Rectal smooth muscle tissue (tissue), 1 donor: ENCODE results near the gene MAML1.

Experiments
- H3K27ac ChIP-seq: one replicate; pipeline ENCODE4 v1.7.0; 2013; ENCODE audit warnings: low read depth, low read length, inconsistent platforms
- H3K27me3 ChIP-seq: one replicate; pipeline ENCODE4 v1.7.0; 2013; ENCODE audit warnings: low read length; ENCODE audit not compliant: control insufficient read depth, insufficient read depth
- H3K36me3 ChIP-seq: one replicate; pipeline ENCODE4 v1.7.0; 2013; ENCODE audit warnings: low read length; ENCODE audit not compliant: control insufficient read depth, insufficient read depth
- H3K4me1 ChIP-seq: one replicate; pipeline ENCODE4 v1.7.0; 2013; ENCODE audit warnings: low read length; ENCODE audit not compliant: control insufficient read depth, insufficient read depth
- H3K4me3 ChIP-seq: one replicate; pipeline ENCODE4 v1.7.0; 2013; ENCODE audit warnings: low read length
- H3K9ac ChIP-seq: one replicate; pipeline ENCODE4 v1.7.0; 2013; ENCODE audit warnings: low read length

MAML1 gene

DNA sequence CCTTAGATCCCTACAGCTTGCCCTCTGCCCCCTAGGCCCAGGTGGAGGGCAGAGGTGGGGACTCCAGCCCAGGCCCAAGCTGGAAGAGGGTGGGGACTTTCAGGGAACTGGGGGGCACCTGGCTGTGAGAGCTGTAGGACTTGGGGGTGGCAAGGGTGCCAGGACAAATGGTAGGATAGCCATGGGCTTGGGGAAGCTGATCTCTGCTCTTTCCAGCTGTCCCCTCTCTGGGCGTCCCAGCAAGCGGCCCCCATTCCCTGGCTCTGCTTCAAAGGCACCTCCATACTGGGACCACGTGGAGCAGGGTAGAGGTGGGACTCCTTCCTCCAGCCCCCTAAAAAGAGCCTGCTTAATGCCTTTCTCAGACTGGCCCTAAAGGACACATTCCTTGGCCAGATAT is 61.5 kb downstream of the MAML1 start:
- Histone ChIP-seq H3K36me3 (peaks cover 22% of the 10 kb centered on the region), H3K27me3 (no peaks in the 10 kb centered on the region), H3K9ac (no peak overlapping the region), H3K4me3 (peak overlapping the region; percentile 67), H3K4me1 (no peaks in the 10 kb centered on the region), H3K27ac (no peak overlapping the region)

DNA sequence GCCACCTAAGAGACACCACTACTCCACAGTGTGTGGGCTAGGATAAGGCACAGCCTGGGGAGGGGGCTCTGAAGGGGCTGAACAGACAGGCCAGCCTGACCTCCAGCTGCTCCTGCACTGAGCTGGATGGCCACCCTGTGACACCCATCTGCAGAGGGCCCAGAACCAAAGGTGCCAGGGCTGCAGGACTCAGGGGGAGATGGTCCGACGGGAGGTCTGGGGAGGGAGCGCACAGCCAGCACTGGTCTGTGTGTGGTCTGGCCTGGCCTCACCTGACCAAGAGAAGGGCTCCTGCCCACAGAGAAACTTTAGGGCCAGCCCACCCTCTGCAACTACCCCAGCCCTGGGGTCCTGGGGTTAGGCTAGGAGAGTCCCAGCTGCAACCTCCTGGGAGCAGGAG is 62.0 kb downstream of the MAML1 start:
- Histone ChIP-seq H3K36me3 (peaks cover 25% of the 10 kb centered on the region), H3K27me3 (no peaks in the 10 kb centered on the region), H3K9ac (no peak overlapping the region), H3K27ac (no peak overlapping the region), H3K4me3 (peak overlapping the region; percentile 67), H3K4me1 (no peaks in the 10 kb centered on the region)

DNA sequence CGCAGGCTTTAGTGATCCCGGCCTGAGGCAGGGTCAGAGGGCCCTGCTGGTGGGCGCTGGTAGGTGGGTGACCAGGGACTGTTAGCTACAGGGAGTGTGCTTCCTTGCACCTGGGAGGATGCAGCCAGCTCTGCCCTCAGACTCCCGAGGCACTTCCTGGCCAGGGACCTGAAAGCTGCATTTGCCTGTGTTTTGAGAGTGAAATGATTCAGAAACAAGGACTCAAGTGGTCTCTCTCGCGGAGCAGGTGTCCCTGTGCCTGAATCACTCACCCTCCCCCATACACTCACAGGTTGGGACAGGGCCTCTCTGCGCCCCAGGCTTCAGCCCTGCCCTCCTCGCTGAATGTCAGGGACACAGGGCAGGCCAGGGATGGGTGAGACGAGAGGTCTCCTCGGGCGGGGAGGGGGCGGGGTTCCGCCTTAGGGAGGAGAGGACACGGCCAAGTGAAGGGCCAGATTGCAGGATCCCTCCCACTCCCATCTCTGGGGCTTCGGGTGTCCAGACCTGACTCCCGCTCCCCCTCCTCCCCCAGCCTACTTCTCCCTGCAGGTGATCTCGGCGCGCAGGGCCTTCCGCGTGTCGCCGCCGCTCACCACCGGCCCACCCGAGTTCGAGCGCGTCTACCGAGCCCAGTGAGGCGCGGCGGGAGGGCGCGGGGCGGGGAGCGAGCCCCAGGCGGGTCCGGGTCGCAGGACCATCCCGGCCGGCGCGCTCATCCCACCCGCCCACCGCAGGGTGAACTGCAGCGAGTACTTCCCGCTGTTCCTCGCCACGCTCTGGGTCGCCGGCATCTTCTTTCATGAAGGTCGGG is 62.6 kb downstream of the MAML1 start:
- Histone ChIP-seq H3K4me3 (peak overlapping the region; percentile 67), H3K27ac (no peak overlapping the region), H3K9ac (peak overlapping the region; percentile 21), H3K27me3 (no peaks in the 10 kb centered on the region), H3K4me1 (no peaks in the 10 kb centered on the region), H3K36me3 (peaks cover 25% of the 10 kb centered on the region)

DNA sequence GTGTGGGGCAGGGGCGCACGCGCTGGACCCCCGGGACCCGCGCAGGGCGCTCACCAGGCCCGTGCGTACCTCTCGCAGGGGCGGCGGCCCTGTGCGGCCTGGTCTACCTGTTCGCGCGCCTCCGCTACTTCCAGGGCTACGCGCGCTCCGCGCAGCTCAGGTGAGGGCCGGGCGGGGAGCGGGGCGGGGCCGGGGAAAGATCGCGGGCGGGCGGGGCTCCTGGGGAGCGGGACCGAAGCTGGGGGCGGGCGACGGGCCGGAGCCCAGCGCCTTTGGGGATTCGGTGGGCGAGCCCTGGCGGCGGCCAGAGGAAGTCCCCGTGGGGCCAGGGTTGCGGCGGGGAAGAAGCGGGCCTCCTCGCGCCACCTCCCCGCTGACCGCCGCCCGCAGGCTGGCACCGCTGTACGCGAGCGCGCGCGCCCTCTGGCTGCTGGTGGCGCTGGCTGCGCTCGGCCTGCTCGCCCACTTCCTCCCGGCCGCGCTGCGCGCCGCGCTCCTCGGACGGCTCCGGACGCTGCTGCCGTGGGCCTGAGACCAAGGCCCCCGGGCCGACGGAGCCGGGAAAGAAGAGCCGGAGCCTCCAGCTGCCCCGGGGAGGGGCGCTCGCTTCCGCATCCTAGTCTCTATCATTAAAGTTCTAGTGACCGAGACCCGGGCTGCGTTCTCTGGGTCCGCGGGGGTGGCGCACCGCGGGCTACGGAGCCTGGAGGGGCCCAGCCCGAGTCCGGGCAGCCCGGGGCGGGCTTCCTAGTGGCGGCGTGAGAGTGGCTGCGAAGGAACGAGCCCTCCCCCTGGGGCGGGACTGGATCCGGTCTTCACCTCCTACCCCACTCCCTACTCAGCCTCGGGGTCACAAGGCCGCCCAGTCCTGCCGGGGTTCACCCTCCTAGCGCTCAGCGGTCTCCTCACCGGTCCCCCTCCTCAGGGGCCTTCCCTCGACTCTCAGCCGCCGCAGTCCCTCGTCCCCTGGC is 63.5 kb downstream of the MAML1 start:
- peak overlapping the region; percentile 51 for H3K9ac ChIP-seq
- H3K4me1 ChIP-seq = no peaks in the 10 kb centered on the region
- H3K27ac ChIP-seq = peak overlapping the region; percentile 43
- H3K27me3 ChIP-seq = no peaks in the 10 kb centered on the region
- peak overlapping the region; percentile 67 for H3K4me3 ChIP-seq
- H3K36me3 ChIP-seq = peaks cover 25% of the 10 kb centered on the region

DNA sequence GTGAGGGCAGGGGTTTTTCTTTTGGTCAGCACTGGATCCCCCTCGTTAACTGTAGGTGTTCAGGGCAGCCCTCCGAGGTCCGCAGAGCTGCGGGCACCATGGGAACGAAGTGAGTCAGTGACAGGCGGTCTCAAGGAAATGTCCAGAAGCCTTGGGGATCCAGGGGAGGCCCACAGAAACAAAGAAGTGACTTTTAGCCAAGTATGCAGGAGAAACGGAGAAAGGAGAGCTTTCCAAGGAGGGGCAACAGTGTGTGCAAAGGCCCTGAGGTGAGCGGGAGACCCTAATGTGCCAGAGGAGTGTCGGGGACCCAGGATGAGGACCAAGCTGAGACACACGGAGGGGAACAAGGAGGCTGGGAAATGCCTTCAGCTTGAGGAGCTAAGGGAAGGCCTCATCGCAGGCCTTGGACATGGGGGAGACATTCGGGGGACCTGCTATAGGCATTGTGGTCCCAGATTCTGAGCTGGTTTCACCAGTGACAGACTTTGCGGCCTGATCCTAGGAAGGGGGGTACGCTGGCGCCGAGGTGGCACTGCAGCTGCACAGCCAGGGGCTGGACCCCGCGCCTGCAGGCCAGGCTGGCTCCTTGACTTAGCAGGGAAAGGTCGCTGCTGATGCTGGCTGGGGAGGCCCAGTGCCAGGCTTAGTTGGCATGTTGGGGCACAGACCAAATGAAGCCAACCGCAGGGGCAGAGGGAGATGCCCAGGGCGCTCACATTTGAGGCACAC is 64.4 kb downstream of the MAML1 start:
- no peak overlapping the region for H3K9ac ChIP-seq
- H3K4me1 ChIP-seq = no peaks in the 10 kb centered on the region
- peaks cover 25% of the 10 kb centered on the region for H3K36me3 ChIP-seq
- H3K27ac ChIP-seq = peak overlapping the region; percentile 43
- H3K27me3 ChIP-seq = no peaks in the 10 kb centered on the region
- H3K4me3 ChIP-seq = peak overlapping the region; percentile 61

DNA sequence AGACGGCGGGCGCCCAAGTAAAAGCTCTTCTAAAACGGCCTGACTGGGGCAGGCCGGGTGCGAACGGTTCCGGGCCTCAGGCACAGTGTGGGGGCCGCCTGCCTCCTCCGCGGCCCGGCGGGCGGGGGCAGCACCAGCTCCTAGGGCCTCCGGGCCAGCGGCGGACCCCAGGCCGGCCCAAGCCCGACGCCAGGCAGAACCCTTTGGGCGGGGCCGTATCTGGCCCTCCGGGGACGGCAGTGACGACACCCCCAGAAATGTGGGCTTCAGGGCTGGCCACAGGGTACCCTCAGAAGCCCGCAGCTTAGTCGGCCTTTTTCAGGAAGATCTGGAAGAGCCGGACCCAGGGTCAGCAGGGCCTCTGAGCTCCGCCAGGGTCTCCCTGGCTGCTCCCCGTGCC is 65.1 kb downstream of the MAML1 start:
- no peak overlapping the region for H3K4me3 ChIP-seq
- H3K27ac ChIP-seq = no peak overlapping the region
- H3K27me3 ChIP-seq = no peaks in the 10 kb centered on the region
- peaks cover 23% of the 10 kb centered on the region for H3K36me3 ChIP-seq
- no peaks in the 10 kb centered on the region for H3K4me1 ChIP-seq
- H3K9ac ChIP-seq = no peak overlapping the region

DNA sequence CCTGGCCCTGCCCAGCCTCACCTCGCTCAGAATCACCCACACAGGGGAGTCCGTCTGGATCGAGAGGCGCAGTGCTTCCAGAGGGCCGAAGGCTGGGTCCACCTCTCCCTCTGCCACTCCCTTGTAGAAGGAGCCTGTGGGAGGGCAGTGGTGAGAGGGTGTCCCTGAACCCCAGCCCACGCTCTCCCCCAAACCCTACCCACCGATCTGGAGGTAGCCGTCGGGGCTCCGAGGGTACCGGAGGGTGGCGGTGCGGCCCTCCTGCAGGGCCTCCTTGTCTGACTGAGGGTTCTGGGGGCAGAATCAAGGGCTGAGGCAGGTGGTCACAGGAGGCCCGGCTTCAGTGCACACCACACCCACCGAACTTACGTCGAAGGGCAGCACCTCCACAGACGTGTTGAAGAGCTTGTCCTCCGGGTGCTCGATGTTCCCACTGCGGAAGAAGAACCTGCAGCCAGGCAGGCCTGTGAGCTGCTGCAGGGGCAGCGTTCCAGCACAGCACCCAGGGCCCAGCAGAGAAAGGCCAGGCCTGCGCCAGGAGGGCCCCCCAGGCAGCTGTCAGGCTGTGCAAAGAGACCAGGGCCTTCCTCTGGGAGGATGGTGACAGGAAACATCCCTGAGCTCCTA is 65.6 kb downstream of the MAML1 start:
- Histone ChIP-seq H3K36me3 (peaks cover 23% of the 10 kb centered on the region), H3K27me3 (no peaks in the 10 kb centered on the region), H3K4me1 (no peaks in the 10 kb centered on the region), H3K9ac (no peak overlapping the region), H3K4me3 (no peak overlapping the region), H3K27ac (no peak overlapping the region)

DNA sequence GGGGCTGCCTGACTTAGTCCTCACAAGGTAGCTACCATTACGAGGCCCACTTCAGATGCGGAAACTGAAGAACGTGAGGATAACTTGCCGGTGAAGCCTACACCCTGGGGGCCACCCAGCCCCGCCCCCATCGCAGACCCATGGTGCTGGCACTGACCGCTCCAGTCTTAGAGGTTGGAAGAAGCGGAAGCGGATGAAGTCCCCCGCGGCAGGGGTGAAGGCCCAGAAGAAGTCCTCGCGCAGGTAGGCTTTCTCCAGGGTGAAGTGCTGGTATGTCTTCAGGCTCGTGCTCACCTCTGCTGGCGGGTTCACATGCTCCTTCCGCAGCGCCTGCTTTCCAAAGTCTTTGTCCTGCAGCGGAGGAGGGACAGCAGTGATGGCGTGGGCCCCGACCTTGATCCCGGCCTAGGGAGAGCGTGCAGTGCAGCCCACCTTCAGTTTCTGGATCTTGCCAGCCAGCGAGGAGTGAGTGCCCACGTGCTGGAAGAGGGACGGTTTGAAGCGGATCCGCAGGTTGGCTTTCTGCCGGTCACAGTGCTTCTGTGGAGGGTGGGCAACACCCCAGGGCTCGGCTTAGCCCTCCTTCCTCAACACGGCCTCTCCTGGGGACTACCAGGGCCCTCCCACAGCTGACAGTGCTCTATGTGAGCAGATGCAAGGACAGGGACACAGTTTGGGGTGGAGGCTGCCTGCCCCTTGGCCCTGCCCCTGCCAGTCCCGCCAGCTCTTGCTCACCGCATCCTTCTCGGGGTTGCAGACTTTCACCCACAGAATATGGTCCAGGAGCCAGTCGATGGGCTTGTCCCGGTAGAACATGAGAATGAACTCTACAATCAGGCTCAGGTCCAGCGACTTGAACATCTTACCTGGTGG is 66.4 kb downstream of the MAML1 start:
- H3K36me3 ChIP-seq = peaks cover 23% of the 10 kb centered on the region
- H3K4me3 ChIP-seq = no peak overlapping the region
- no peaks in the 10 kb centered on the region for H3K4me1 ChIP-seq
- H3K27me3 ChIP-seq = no peaks in the 10 kb centered on the region
- no peak overlapping the region for H3K27ac ChIP-seq
- no peak overlapping the region for H3K9ac ChIP-seq

DNA sequence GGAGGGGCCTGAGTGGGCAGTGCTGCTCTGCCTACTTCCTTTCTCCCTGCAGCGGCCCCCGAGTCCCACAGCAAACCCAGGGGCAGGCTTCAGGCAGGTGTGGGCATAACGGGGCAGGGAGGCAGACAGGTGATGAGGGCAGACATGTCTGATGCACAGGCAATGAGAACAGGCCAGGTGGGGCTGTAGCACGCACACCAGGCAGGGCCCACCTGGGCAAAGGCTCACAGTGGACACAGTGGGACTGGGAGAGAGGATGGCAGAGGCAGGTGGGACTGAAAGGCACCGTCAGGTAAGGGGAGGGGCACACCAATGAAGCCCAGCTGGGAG is 67.0 kb downstream of the MAML1 start:
- no peak overlapping the region for H3K9ac ChIP-seq

DNA sequence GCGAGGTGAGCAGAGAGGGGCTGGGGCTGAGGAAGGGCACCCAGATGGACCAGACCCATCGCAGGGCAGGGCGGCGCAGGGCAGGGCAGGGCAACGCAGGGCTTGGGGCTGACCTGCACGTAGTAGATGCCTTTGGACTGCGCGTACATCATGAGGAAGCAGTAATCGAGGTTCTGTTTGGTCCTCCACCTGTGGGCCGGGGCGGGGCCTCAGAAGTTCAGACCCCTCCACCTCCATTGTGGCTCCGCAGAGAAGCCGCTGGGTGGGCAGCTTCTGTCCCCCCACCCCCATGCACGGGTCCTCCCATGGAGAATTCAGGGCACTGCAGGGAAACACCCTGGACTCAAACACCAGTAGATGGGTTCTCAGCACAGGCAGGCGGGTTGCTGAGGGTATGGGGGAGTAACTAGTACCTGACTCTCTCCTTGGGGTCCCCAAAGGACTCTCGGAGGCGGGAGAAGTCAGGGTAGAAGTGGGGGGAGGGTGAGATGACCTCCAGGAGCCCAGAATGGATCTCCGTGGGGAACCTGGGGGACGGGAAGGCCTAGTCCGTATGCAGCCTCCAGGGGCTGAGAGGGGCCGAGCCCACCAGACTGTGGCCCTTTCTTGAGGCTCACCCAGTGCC is 67.6 kb downstream of the MAML1 start:
- Histone ChIP-seq H3K27me3 (no peaks in the 10 kb centered on the region), H3K9ac (no peak overlapping the region), H3K4me3 (no peak overlapping the region), H3K27ac (no peak overlapping the region), H3K4me1 (peaks cover 5% of the 10 kb centered on the region), H3K36me3 (peaks cover 23% of the 10 kb centered on the region)

More for the DNA sequence above, 67.0 kb downstream of the MAML1 start:
- H3K4me1 ChIP-seq = no peaks in the 10 kb centered on the region
- no peak overlapping the region for H3K27ac ChIP-seq
- no peaks in the 10 kb centered on the region for H3K27me3 ChIP-seq
- peaks cover 23% of the 10 kb centered on the region for H3K36me3 ChIP-seq
- no peak overlapping the region for H3K4me3 ChIP-seq

DNA sequence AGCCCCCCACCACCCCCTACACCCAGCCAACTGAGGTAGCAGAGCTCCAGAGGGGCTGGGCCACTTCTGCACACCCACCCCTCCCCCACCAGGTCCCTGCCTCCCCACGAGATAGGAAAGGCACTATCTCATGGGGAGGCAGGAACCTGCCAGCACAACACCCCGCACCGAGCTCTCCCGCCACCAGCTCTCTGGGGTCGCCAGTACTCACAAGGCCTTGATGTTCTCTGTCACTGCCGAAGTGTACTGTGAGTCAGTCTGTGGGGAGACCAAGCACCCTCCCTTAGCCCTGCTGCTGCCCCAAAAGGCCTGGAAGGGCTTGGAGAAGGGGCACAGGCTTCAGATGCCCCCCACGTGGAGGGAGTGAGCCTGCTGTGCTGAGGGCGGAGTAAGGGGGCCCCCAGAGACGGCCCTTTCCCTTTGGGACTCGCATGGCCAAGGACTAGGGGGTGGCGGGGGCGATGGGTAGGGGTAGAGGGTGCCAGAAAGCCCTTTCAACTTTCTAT is 68.1 kb downstream of the MAML1 start:
- Histone ChIP-seq H3K4me3 (no peak overlapping the region), H3K4me1 (peaks cover 9% of the 10 kb centered on the region), H3K36me3 (peaks cover 23% of the 10 kb centered on the region), H3K9ac (no peak overlapping the region), H3K27me3 (no peaks in the 10 kb centered on the region), H3K27ac (no peak overlapping the region)
